GM06990 (cell line): ENCODE measurements around the gene HCK.

Source experiments
- DNase-seq: peaks from one replicate; pipeline ENCODE4 v3.0.0-alpha.2; 2011; ENCODE audit not compliant: insufficient read length; ENCODE audit errors: extremely low read depth
- H3K27me3 ChIP-seq: replicated peaks from 2 replicates; pipeline ENCODE4 v1.6.0; 2011; ENCODE audit warnings: low read length; ENCODE audit not compliant: control insufficient read depth, insufficient read depth
- H3K36me3 ChIP-seq: 2 replicates; pipeline ENCODE4 v1.5.1; 2011; ENCODE audit warnings: low read length; ENCODE audit not compliant: control insufficient read depth, insufficient read depth
- H3K4me3 ChIP-seq: replicated peaks from 2 replicates; pipeline ENCODE4 v1.5.1; 2011; ENCODE audit warnings: low read depth, mild to moderate bottlenecking, control low read depth, low read length
- CTCF ChIP-seq: IDR thresholded peaks from 2 replicates; pipeline ENCODE4 v1.5.1; 2011; ENCODE audit warnings: low read length, control low read depth, mild to moderate bottlenecking, inconsistent platforms; ENCODE audit not compliant: insufficient read depth, poor library complexity, severe bottlenecking

HCK gene

GRCh38 chr20:32091888-32092346, 39.9 kb downstream of the HCK start:
- peak; percentile 95 for TF ChIP-seq CTCF
- peak; percentile 62 for DNase-seq
- H3K4me3 ChIP-seq: no peak overlapping the region
- H3K36me3 ChIP-seq: no peaks in the 10 kb centered on the region
- H3K27me3 ChIP-seq: no peaks in the 10 kb centered on the region

GRCh38 chr20:32098786-32099185, 46.7 kb downstream of the HCK start:
- H3K36me3 ChIP-seq: no peaks in the 10 kb centered on the region; the same call in 1 of the 2 replicates
- no peak for DNase-seq
- H3K27me3 ChIP-seq: no peaks in the 10 kb centered on the region
- no peak for TF ChIP-seq CTCF
- no peak overlapping the region for H3K4me3 ChIP-seq

GRCh38 chr20:32108814-32109391, 56.9 kb downstream of the HCK start:
- H3K36me3 ChIP-seq: no peaks in the 10 kb centered on the region
- H3K4me3 ChIP-seq: no peak overlapping the region; the same call in 1 of the 2 replicates
- no peak for DNase-seq
- H3K27me3 ChIP-seq: no peaks in the 10 kb centered on the region
- no peak for TF ChIP-seq CTCF

GRCh38 chr20:32109392-32110172, 57.5 kb downstream of the HCK start, which contains the start of gene TM9SF4:
TM9SF4 (plus strand) TSS chr20:32109714; CDS start chr20:32109741, 27 bp downstream.
- DNase-seq: peak; percentile 92
- Histone ChIP-seq H3K36me3 (0 out of 2 replicates have a peak, but pooled peaks cover under 1% of the 10 kb centered on the region), H3K4me3 (peak within 1 kb of the TSS; percentile 98), H3K27me3 (no peaks in the 10 kb centered on the region)
- TF ChIP-seq CTCF: no peak

GRCh38 chr20:32110173-32110704, 58.2 kb downstream of the HCK start:
- Histone ChIP-seq H3K36me3 (peaks cover 3% of the 10 kb centered on the region), H3K27me3 (no peaks in the 10 kb centered on the region), H3K4me3 (peak overlapping the region; percentile 98)
- no peak for DNase-seq
- TF ChIP-seq CTCF: no peak
